GM21447 (cell line): ENCODE measurements around the gene SMYD5.

Source experiments
- ATAC-seq: cut with Tn5 transposase; IDR thresholded peaks from one replicate; pipeline ENCODE4 v1.9.1; 2021; ENCODE audit not compliant: unreplicated experiment

Gene SMYD5

GRCh38 chr2:73203055-73203681 is 10.9 kb upstream of the SMYD5 start:
- no peak for ATAC-seq

GRCh38 chr2:73205611-73206010 is 8.4 kb upstream of the SMYD5 start:
- ATAC-seq = no peak

GRCh38 chr2:73208258-73208657 is 5.8 kb upstream of the SMYD5 start:
- no peak for ATAC-seq

GRCh38 chr2:73210019-73210418 is 4.0 kb upstream of the SMYD5 start:
- no peak for ATAC-seq

- ATAC-seq = no peak
These were observed 3.3 kb upstream of the SMYD5 start for GRCh38 chr2:73210696-73211095.

GRCh38 chr2:73212098-73212447 is 2.0 kb upstream of the SMYD5 start:
- no peak for ATAC-seq

- peak; percentile 56 for ATAC-seq
These were observed 1.4 kb upstream of the SMYD5 start for GRCh38 chr2:73212448-73213176.

GRCh38 chr2:73215254-73215653 is 1.2 kb downstream of the SMYD5 start:
- no peak for ATAC-seq

- no peak for ATAC-seq
These were observed 3.1 kb downstream of the SMYD5 start for GRCh38 chr2:73217160-73217559.

GRCh38 chr2:73217826-73218225 is 3.8 kb downstream of the SMYD5 start:
- no peak for ATAC-seq

- ATAC-seq = no peak
These were observed 4.3 kb downstream of the SMYD5 start for GRCh38 chr2:73218298-73218697.

- ATAC-seq = no peak
These were observed 9.8 kb downstream of the SMYD5 start for GRCh38 chr2:73223821-73224220.

GRCh38 chr2:73225513-73226360 is 11.7 kb downstream of the SMYD5 start:
- ATAC-seq = no peak

- ATAC-seq = no peak
These were observed 13.0 kb downstream of the SMYD5 start for GRCh38 chr2:73227086-73227485.

- ATAC-seq = no peak
These were observed 14.6 kb downstream of the SMYD5 start for GRCh38 chr2:73228631-73229030.

GRCh38 chr2:73232403-73233153 is 18.5 kb downstream of the SMYD5 start:
- ATAC-seq = no peak

- peak; percentile 90 for ATAC-seq
These were observed 19.3 kb downstream of the SMYD5 start, which contains the start of gene PRADC1 for GRCh38 chr2:73233154-73233931. PRADC1 (minus strand) TSS chr2:73233239; CDS start chr2:73233160, 79 bp downstream.

- peak; percentile 60 for ATAC-seq
These were observed 20.1 kb downstream of the SMYD5 start, which contains the start of gene CCT7 for GRCh38 chr2:73233932-73234832. CCT7 (plus strand) TSS chr2:73234308; CDS start chr2:73234379, 71 bp downstream.
